OCI-LY1 (cell line): ENCODE results near the gene PNMA1.

Source experiments
- H2AFZ ChIP-seq: fragments of 200-600 bp; sonication (generic), shearing (Covaris generic); 2 replicates; pipeline ENCODE4 v1.6.0; 2014; ENCODE audit warnings: antibody characterized with exemption, mild to moderate bottlenecking, low read length
- H3F3A ChIP-seq: fragments of 200-600 bp; sonication (generic), shearing (Covaris generic); 2 replicates; pipeline ENCODE4 v1.6.0; 2014; ENCODE audit warnings: mild to moderate bottlenecking, antibody characterized with exemption, low read length, moderate library complexity; ENCODE audit not compliant: insufficient read depth
- H3K27ac ChIP-seq: fragments of 200-600 bp; sonication (generic); 2 replicates; pipeline ENCODE4 v1.5.1; 2014; ENCODE audit warnings: low read length, mixed run types, mild to moderate bottlenecking, low read depth; ENCODE audit not compliant: poor library complexity, severe bottlenecking
- H3K27me3 ChIP-seq: fragments of 200-600 bp; sonication (generic); 2 replicates; pipeline ENCODE4 v1.6.0; 2014; ENCODE audit warnings: antibody characterized with exemption, mild to moderate bottlenecking, low read length, moderate library complexity; ENCODE audit not compliant: insufficient read depth
- H3K36me3 ChIP-seq: fragments of 200-600 bp; sonication (generic); 2 replicates; pipeline ENCODE4 v1.6.1; 2014; ENCODE audit warnings: mild to moderate bottlenecking, antibody characterized with exemption, low read length, moderate library complexity, mixed read lengths; ENCODE audit not compliant: insufficient read depth
- H3K4me1 ChIP-seq: fragments of 200-600 bp; sonication (generic); 2 replicates; pipeline ENCODE4 v1.5.1; 2014; ENCODE audit warnings: mild to moderate bottlenecking, low read length, moderate library complexity; ENCODE audit not compliant: insufficient read depth, severe bottlenecking
- H3K4me2 ChIP-seq: fragments of 200-600 bp; sonication (generic), shearing (Covaris generic); 2 replicates; pipeline ENCODE4 v1.6.1; 2014; ENCODE audit warnings: low read length
- H3K4me3 ChIP-seq: fragments of 200-600 bp; sonication (generic); 2 replicates; pipeline ENCODE4 v1.5.1; 2014; ENCODE audit warnings: low read length, low read depth, mild to moderate bottlenecking, mixed read lengths; ENCODE audit not compliant: poor library complexity, severe bottlenecking
- H3K79me2 ChIP-seq: fragments of 200-600 bp; shearing (Covaris generic); 2 replicates; pipeline ENCODE4 v1.6.1; 2016; ENCODE audit warnings: mixed run types, low read length, mixed read lengths; ENCODE audit not compliant: insufficient read depth
- H3K9ac ChIP-seq: fragments of 200-600 bp; sonication (generic), shearing (Covaris generic); 2 replicates; pipeline ENCODE4 v1.6.1; 2014; ENCODE audit warnings: mild to moderate bottlenecking, low read length, mixed read lengths
- H3K9me2 ChIP-seq: fragments of 200-600 bp; sonication (generic), shearing (Covaris generic); 2 replicates; pipeline ENCODE4 v1.6.1; 2014; ENCODE audit warnings: low read depth, mild to moderate bottlenecking, low read length, mixed read lengths
- H3K9me3 ChIP-seq: fragments of 200-600 bp; shearing (Covaris generic); 2 replicates; pipeline ENCODE4 v1.6.1; 2014; ENCODE audit warnings: low read length, mixed read lengths
- H4K20me1 ChIP-seq: fragments of 200-600 bp; sonication (generic), shearing (Covaris generic); 2 replicates; pipeline ENCODE4 v1.6.0; 2016; ENCODE audit warnings: mild to moderate bottlenecking, low read length; ENCODE audit not compliant: insufficient read depth
- CTCF ChIP-seq: fragments of 200-600 bp; sonication (generic), shearing (Covaris generic); IDR thresholded peaks from 2 replicates; pipeline ENCODE4 v1.5.1; 2017; ENCODE audit warnings: mild to moderate bottlenecking, antibody characterized with exemption, low read length, moderate library complexity, mixed read lengths
- EZH2 ChIP-seq: fragments of 200-600 bp; sonication (generic), shearing (Covaris generic); IDR thresholded peaks from 2 replicates; pipeline ENCODE4 v1.8.0; 2017; ENCODE audit warnings: borderline replicate concordance, mixed run types, mild to moderate bottlenecking, antibody characterized with exemption, low read length, moderate library complexity, mixed read lengths

The PNMA1 gene

GRCh38 chr14:73731111-73731510 is 16.9 kb upstream of the PNMA1 start:
- no peaks in the 10 kb centered on the region for H3K27me3 ChIP-seq
- no peaks in the 10 kb centered on the region for H3K9me2 ChIP-seq
- no peak for TF ChIP-seq CTCF
- H3K4me2 ChIP-seq: no peak overlapping the region
- H3K79me2 ChIP-seq: no peaks in the 10 kb centered on the region
- H2AFZ ChIP-seq: no peak overlapping the region
- H4K20me1 ChIP-seq: no peaks in the 10 kb centered on the region
- H3K27ac ChIP-seq: no peak overlapping the region
- H3K9ac ChIP-seq: no peak overlapping the region
- no peaks in the 10 kb centered on the region for H3K9me3 ChIP-seq
- no peaks in the 10 kb centered on the region for H3F3A ChIP-seq
- peaks cover 87% of the 10 kb centered on the region for H3K36me3 ChIP-seq
- no peak overlapping the region for H3K4me3 ChIP-seq
- H3K4me1 ChIP-seq: no peaks in the 10 kb centered on the region

- Histone ChIP-seq H3K27me3 (no peaks in the 10 kb centered on the region), H3K4me2 (no peak overlapping the region), H3K4me3 (no peak overlapping the region), H3K27ac (no peak overlapping the region), H3K36me3 (peaks cover 90% of the 10 kb centered on the region), H3K9me2 (no peaks in the 10 kb centered on the region), H3K9me3 (no peaks in the 10 kb centered on the region), H3K79me2 (no peaks in the 10 kb centered on the region), H3F3A (no peaks in the 10 kb centered on the region), H3K4me1 (no peaks in the 10 kb centered on the region), H2AFZ (no peak overlapping the region), H3K9ac (no peak overlapping the region), H4K20me1 (no peaks in the 10 kb centered on the region)
- TF ChIP-seq CTCF (no peak), EZH2 (no peak)
Observed at GRCh38 chr14:73729556-73730265, 15.5 kb upstream of the PNMA1 start.

- no peak overlapping the region for H2AFZ ChIP-seq
- no peaks in the 10 kb centered on the region for H3K9me2 ChIP-seq
- no peak overlapping the region for H3K9ac ChIP-seq
- no peak overlapping the region for H3K4me2 ChIP-seq
- H3K27me3 ChIP-seq: no peaks in the 10 kb centered on the region
- H3K36me3 ChIP-seq: peaks cover 92% of the 10 kb centered on the region
- TF ChIP-seq CTCF (peak; percentile 97), EZH2 (no peak)
- no peaks in the 10 kb centered on the region for H3F3A ChIP-seq
- H4K20me1 ChIP-seq: no peaks in the 10 kb centered on the region
- no peak overlapping the region for H3K27ac ChIP-seq
- H3K79me2 ChIP-seq: no peaks in the 10 kb centered on the region
- no peaks in the 10 kb centered on the region for H3K4me1 ChIP-seq
- no peaks in the 10 kb centered on the region for H3K9me3 ChIP-seq
- no peak overlapping the region for H3K4me3 ChIP-seq
Observed at GRCh38 chr14:73728717-73729330, 14.6 kb upstream of the PNMA1 start.
